ENCODE data around the gene IQCH. TPM values are rescaled to one million over a fixed set of nuclear protein-coding genes. Genes with fewer than 3 reads are reported as not detected.

The IQCH gene
- total and polyA plus RNA-seq, 9 of the 15 experiments (the other 6 are each of a cell fraction or from before 2014, with no cell fraction given), result 1.8 to 3.9 (median 2.7) TPM

GRCh38 chr15:67254238-67255175, at the start of gene IQCH, which contains the start of gene AAGAB (continued):
- TF ChIP-seq MAFF (IDR thresholded peaks at IDR 0.05; ENCODE audit: low read length) (peak; percentile 63; the same call in 1 of the 2 replicates), ZNF436 (CRISPR knock-in tag; IDR thresholded peaks at IDR 0.05) (no peak), NFRKB (IDR thresholded peaks at IDR 0.05; ENCODE audit: low read depth) (peak; percentile 9), CHD1 (IDR thresholded peaks at IDR 0.05; ENCODE audit: low read length) (peak; percentile 26), NFATC3 (IDR thresholded peaks at IDR 0.05) (no peak), CTCF (IDR thresholded peaks at IDR 0.05 in 2 of 3, conservative IDR thresholded peaks at IDR 0.05 in 1 of 3; ENCODE audit: insufficient read depth in 2 of 3, low read depth in 1 of 3, low read length in 3 of 3) (0 out of 6 replicates have a peak, but pooled peaks of 1 of the 3 experiments have one; percentile 1), RBM14 (IDR thresholded peaks at IDR 0.05; ENCODE audit: borderline replicate concordance, insufficient read depth, low read depth, low read length) (0 out of 2 replicates have a peak, but pooled peaks have one; percentile 55), KLF1 (tag; IDR thresholded peaks at IDR 0.05) (peak; percentile 95), KLF10 (CRISPR knock-in tag; IDR thresholded peaks at IDR 0.05) (no peak), SMAD2 (IDR thresholded peaks at IDR 0.05; ENCODE audit: low read depth, low read length) (no peak), U2AF2 (optimal IDR thresholded peaks at IDR 0.05; ENCODE audit: low read depth, low read length) (no peak), GATA2 (CRISPR knock-in tag; IDR thresholded peaks at IDR 0.05) (peak; percentile 94), THRAP3 (IDR thresholded peaks at IDR 0.05; ENCODE audit: borderline replicate concordance) (no peak), NONO (IDR thresholded peaks at IDR 0.05; ENCODE audit: low read depth in 2 of 2, low read length in 1 of 2) (peak in 1 of 2 experiments; percentile 99; a peak in 2 of 4 replicates), ZEB2 (IDR thresholded peaks at IDR 0.05) (peak; percentile 70), POLR2B (IDR thresholded peaks at IDR 0.05; ENCODE audit: low read depth, partially characterized antibody) (peak; percentile 85), ERF (CRISPR knock-in tag; IDR thresholded peaks at IDR 0.05) (no peak), IRF1 (CRISPR knock-in tag; IDR thresholded peaks at IDR 0.05; ENCODE audit: borderline replicate concordance) (no peak), E2F6 (IDR thresholded peaks at IDR 0.05; ENCODE audit: borderline replicate concordance in 1 of 2, extremely low read depth in 1 of 2, insufficient read depth in 1 of 2, insufficient read length in 1 of 2, low read depth in 1 of 2, low read length in 1 of 2, poor library complexity in 1 of 2, severe bottlenecking in 1 of 2) (peak; percentile 86 to 98), BRD4 (IDR thresholded peaks at IDR 0.05) (no peak), PTBP1 (IDR thresholded peaks at IDR 0.05; ENCODE audit: low read depth, low read length) (no peak), ZNF316 (IDR thresholded peaks at IDR 0.05) (no peak; the same call in 1 of the 2 replicates), FOXJ2 (tag; IDR thresholded peaks at IDR 0.05) (peak; percentile 53), XRCC4 (IDR thresholded peaks at IDR 0.05; ENCODE audit: extremely low read depth, insufficient read depth, insufficient read length) (no peak), HDAC6 (IDR thresholded peaks at IDR 0.05; ENCODE audit: low read depth, low read length) (no peak), ESRRA (IDR thresholded peaks at IDR 0.05; ENCODE audit: borderline replicate concordance, low read depth) (peak; percentile 67; the same call in 1 of the 2 replicates)

All from K562 (cell line).